Sigmoid colon (tissue), 7 donors: ENCODE results near the gene NCKAP5. TPM values are rescaled to one million over a fixed set of nuclear protein-coding genes. Genes with fewer than 3 reads are reported as not detected.
A peak's percentile ranks its signal among the peaks of the same experiment; 100 is the strongest.

Experiments
- DNase-seq: peaks from one replicate; pipeline ENCODE4 v3.0.0-alpha.2; 2019
- H3K27ac ChIP-seq, 4 donors: fragments of 200-600 bp; sonication (generic); one replicate each; pipeline ENCODE4 v1.5.1; 2016 to 2019; ENCODE audit warnings: mild to moderate bottlenecking in 1 of 4
- H3K27me3 ChIP-seq, 3 donors: fragments of 200-600 bp; sonication (generic); one replicate each; pipeline ENCODE4 v1.5.1; 2019; ENCODE audit warnings: mild to moderate bottlenecking in 1 of 3
- H3K36me3 ChIP-seq, 4 donors: fragments of 200-600 bp; sonication (generic); one replicate each; pipeline ENCODE4 v1.5.1; 2016 to 2019
- H3K4me1 ChIP-seq, 4 donors: fragments of 200-600 bp; sonication (generic); one replicate each; pipeline ENCODE4 v1.5.1; 2017 to 2019
- H3K4me3 ChIP-seq, 4 donors: fragments of 200-600 bp; sonication (generic); one replicate each; pipeline ENCODE4 v1.5.1; 2017 to 2019; ENCODE audit warnings: mild to moderate bottlenecking in 2 of 4, moderate library complexity in 1 of 4
- H3K9me3 ChIP-seq, 4 donors: fragments of 200-600 bp in 3 of 4; sonication (generic) in 3 of 4; one replicate each; pipeline versions ENCODE4 v1.5.1 to v1.6.1; 2013 to 2019
- EP300 ChIP-seq, 4 donors: sonication (generic); formaldehyde crosslinking; IDR thresholded peaks; one replicate each; pipeline ENCODE4 v1.6.1; 2017; ENCODE audit warnings: antibody characterized with exemption in 4 of 4
- POLR2A ChIP-seq, 2 donors: fragments of 450-650 bp; IDR thresholded peaks; one replicate each; pipeline ENCODE4 v1.6.1; 2016; ENCODE audit warnings: antibody characterized with exemption in 2 of 2, mild to moderate bottlenecking in 2 of 2, moderate library complexity in 2 of 2
- POLR2AphosphoS5 ChIP-seq, 4 donors: sonication (generic); formaldehyde crosslinking; IDR thresholded peaks; one replicate each; pipeline ENCODE4 v1.6.1; 2017; ENCODE audit warnings: antibody characterized with exemption in 4 of 4
- WGBS, 2 donors: extraction: QIAGEN DNeasy Blood & Tissue Kit; methylation state at CpG; one replicate each; pipeline ENCODE4 v1.1.7; 2013; 5-methylcytosine and 5-hydroxymethylcytosine counted together
- intact Hi-C: fragments of 100-400 bp; cut with DNase I; formaldehyde crosslinking; loops from one replicate; pipeline ENCODE4 v1.15.1; 2023
- polyA plus RNA-seq, 3 donors: library from polyadenylated mRNA; stranded (reverse); fragments of 200-250 nt; gene quantifications; one replicate each; pipeline ENCODE4 v1.2.3, GENCODE V29; 2013
- total RNA-seq, 4 donors: library from RNA; depleted of rRNA; stranded (reverse); fragments of >200 nt; gene quantifications; one replicate each; pipeline ENCODE4 v1.1.0, GENCODE V29; 2016
- TF ChIP-seq, protein P1 (sequence below), 4 experiments: fragments of 450-650 bp in 3 of 4; fragments of 200-600 bp in 1 of 4; IDR thresholded peaks; one replicate each; pipeline ENCODE4 v1.5.1; 2016 to 2019; ENCODE audit warnings: antibody characterized with exemption in 4 of 4, mild to moderate bottlenecking in 3 of 4, moderate library complexity in 2 of 4
- donor health status: healthy with polysubstance abuse.
- donor health status: Bipolar disorder and iron deficiency.
- donor health status: healthy.

NCKAP5 gene
- total and polyA plus RNA-seq, 7 donors, result under 0.01 to 3.7 (median 0.60) TPM

DNA sequence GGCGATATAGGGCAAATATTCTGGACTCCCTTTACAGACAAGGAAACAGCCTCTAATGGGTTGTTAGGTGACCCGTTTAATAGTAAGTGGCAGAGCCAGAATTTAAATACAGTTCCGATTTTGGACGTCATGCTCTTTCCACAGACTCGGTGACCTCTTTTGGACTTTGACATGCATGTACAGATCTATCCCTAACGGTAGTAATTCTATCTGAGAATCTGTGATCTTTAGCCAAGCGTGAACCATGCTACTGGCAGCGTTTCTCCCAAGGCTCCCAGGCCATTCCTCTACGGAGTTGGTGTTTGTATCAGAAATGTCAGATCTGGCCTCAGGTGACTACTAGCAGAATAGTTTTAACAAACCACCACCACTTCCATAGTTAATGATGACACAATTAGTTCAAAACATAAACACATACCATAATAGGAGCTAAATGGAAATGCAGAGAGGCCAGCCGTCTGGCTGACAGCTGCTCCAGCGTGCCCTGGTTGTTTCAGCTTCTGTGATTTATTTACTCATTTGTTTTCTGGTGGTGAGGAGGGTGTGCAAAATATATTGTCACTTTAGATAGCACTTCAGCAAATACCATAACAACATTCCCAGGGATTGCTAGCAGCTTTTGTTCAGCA lies 593.7 kb downstream of the NCKAP5 start:
- Histone ChIP-seq H3K27me3 (no peaks in the 10 kb centered on the region), H3K36me3 (no peaks in the 10 kb centered on the region), H3K4me1 (peaks cover 0 to 18% (median 3%) of the 10 kb centered on the region in 4 donors), H3K4me3 (no peak overlapping the region), H3K27ac (peak overlapping the region in 1 of 4 donors; percentile 23), H3K9me3 (no peaks in the 10 kb centered on the region)
- DNase-seq, result no peak
- intact Hi-C loops, result no loop called here
- TF ChIP-seq POLR2A (IDR thresholded peaks at IDR 0.05) (no peak), EP300 (IDR thresholded peaks at IDR 0.05) (no peak), POLR2AphosphoS5 (IDR thresholded peaks at IDR 0.05) (no peak)
- TF ChIP-seq, protein P1, sequence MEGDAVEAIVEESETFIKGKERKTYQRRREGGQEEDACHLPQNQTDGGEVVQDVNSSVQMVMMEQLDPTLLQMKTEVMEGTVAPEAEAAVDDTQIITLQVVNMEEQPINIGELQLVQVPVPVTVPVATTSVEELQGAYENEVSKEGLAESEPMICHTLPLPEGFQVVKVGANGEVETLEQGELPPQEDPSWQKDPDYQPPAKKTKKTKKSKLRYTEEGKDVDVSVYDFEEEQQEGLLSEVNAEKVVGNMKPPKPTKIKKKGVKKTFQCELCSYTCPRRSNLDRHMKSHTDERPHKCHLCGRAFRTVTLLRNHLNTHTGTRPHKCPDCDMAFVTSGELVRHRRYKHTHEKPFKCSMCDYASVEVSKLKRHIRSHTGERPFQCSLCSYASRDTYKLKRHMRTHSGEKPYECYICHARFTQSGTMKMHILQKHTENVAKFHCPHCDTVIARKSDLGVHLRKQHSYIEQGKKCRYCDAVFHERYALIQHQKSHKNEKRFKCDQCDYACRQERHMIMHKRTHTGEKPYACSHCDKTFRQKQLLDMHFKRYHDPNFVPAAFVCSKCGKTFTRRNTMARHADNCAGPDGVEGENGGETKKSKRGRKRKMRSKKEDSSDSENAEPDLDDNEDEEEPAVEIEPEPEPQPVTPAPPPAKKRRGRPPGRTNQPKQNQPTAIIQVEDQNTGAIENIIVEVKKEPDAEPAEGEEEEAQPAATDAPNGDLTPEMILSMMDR (IDR thresholded peaks at IDR 0.05), result no peak
- 78 to 83% methylated on average over 11 of the region's 11 CpGs for WGBS, 2 donors

DNA sequence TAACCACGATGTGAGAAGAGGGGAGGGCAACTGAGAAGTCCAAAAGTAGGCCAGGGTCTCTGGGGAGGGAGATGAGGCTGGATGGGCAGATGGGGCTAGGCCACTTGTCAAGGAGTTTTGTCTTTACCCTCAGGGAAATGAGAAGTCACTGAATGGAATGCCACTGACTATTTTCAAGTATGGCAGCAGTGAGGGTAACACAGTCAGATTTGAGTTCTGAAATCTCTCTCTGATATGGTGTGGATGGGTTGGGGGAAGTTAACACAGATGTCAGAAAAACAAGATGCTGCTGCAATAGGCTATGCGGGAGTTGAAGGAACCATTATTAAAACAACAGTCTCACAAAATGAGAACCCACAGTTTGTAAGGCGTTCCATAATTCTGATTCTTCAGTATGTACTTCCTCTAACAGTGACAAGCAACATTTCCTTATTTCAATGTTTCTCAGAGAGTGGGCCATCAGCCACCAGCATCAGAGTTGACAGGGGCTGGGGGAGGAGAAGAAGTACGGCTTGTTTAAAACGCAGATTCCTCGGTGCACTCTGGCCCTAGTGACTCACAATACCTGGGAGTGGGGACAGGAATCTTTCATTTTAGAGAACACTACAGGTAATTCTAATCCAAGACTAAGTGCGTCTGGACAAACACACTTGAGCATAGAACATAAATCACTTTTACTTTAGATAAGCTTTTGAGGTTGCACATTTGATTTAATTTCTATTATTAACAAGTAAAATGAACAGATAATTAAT lies 596.8 kb downstream of the NCKAP5 start:
- H3K27ac ChIP-seq, result no peak overlapping the region
- intact Hi-C loops, result no loop called here
- 55 to 86% methylated on average over 7 of the region's 7 CpGs for WGBS, 2 donors
- H3K9me3 ChIP-seq, result no peaks in the 10 kb centered on the region
- H3K36me3 ChIP-seq, result no peaks in the 10 kb centered on the region
- no peaks in the 10 kb centered on the region for H3K27me3 ChIP-seq
- no peak for DNase-seq
- H3K4me1 ChIP-seq, result peaks cover 0 to 18% (median 3%) of the 10 kb centered on the region in 4 donors
- H3K4me3 ChIP-seq, result no peak overlapping the region
- TF ChIP-seq EP300 (IDR thresholded peaks at IDR 0.05), result no peak
- TF ChIP-seq POLR2AphosphoS5 (IDR thresholded peaks at IDR 0.05), result no peak
- TF ChIP-seq, protein P1 (IDR thresholded peaks at IDR 0.05), result no peak
- TF ChIP-seq POLR2A (IDR thresholded peaks at IDR 0.05), result no peak

DNA sequence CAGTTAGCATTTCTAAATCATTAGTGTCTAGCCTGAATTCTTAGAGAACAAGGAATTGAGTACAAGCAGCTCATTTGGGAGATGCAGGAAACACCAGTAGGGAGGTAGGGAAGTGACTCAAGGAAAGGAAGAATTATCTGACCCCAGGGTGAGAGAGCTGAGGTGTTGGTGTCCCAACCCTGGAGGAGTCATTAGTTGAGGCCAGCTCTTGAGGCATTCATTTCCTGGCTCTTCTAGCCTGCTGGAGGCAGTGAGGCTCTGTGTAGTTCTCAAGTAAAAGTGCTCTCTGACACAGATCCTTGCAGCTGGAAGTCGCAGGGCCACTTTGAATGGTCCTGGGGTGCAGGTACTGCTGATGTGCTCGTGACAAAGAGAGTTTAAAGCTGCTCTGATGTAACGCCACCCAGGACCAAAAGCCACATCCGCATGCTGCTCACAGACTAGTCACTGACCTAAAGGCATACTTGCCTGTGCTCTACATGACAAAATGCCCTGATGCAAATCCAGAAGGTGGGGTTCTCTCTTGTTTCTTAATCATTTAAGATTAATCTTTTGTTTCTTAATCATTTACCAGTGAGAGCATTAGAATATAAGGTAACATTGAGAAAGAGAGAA lies 598.8 kb downstream of the NCKAP5 start:
- intact Hi-C loops, result no loop called here
- DNase-seq, result no peak
- no peak for TF ChIP-seq POLR2A (IDR thresholded peaks at IDR 0.05)
- TF ChIP-seq POLR2AphosphoS5 (IDR thresholded peaks at IDR 0.05), result no peak
- TF ChIP-seq, protein P1 (IDR thresholded peaks at IDR 0.05), result no peak
- no peak for TF ChIP-seq EP300 (IDR thresholded peaks at IDR 0.05)
- H3K4me1 ChIP-seq, result peaks cover 0 to 9% (median 0%) of the 10 kb centered on the region in 4 donors
- H3K27me3 ChIP-seq, result no peaks in the 10 kb centered on the region
- H3K4me3 ChIP-seq, result no peak overlapping the region
- no peak overlapping the region for H3K27ac ChIP-seq
- no peaks in the 10 kb centered on the region for H3K36me3 ChIP-seq
- WGBS, 2 donors, result 89 to 91% methylated on average over 4 of the region's 4 CpGs
- no peaks in the 10 kb centered on the region for H3K9me3 ChIP-seq

DNA sequence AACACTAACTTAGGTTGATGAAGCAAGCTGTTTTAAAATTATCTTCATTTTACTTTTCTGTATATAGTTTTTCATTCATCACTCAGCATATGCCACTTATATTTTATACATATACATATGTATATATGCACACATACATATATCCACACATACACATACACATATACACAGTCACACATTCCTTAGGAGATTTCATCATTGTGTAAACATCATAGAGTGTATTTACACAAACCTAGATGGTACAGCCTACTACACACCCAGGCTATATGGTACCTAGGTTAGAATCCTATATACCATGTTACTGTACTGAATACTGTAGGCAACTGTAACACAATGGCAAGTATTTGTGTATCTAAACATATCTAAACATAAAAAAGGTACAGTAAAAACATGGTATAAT lies 602.8 kb downstream of the NCKAP5 start:
- no peak overlapping the region for H3K27ac ChIP-seq
- no peaks in the 10 kb centered on the region for H3K9me3 ChIP-seq
- no peaks in the 10 kb centered on the region for H3K36me3 ChIP-seq
- no peaks in the 10 kb centered on the region for H3K4me1 ChIP-seq
- intact Hi-C loops, result no loop called here
- no peak overlapping the region for H3K4me3 ChIP-seq
- TF ChIP-seq, protein P1 (IDR thresholded peaks at IDR 0.05), result no peak
- TF ChIP-seq EP300 (IDR thresholded peaks at IDR 0.05) (no peak), POLR2A (IDR thresholded peaks at IDR 0.05) (no peak), POLR2AphosphoS5 (IDR thresholded peaks at IDR 0.05) (no peak)
- no peaks in the 10 kb centered on the region for H3K27me3 ChIP-seq
- DNase-seq, result no peak
